HEK293 (cell line): ENCODE data around the gene CBFB.
"Not testable (repeated sequence)": the region's sequence is repeated elsewhere in the genome, so short reads cannot be mapped to it uniquely, and the experiment has no call there.

Source experiments
- CTCF ChIA-PET: fragments of 350-600 bp; formaldehyde crosslinking; extraction: SDS; loops from one replicate; lab custom pipeline; 2021; ENCODE audit warnings: antibody characterized with exemption; lab: Yijun Ruan, JAX
- POLR2A ChIA-PET: fragments of 300-600 bp; formaldehyde crosslinking; extraction: SDS; loops from one replicate; lab custom pipeline; 2020; ENCODE audit warnings: antibody characterized with exemption, inconsistent platforms; lab: Yijun Ruan, JAX
- H3K27ac ChIP-seq: fragments of 200-500 bp; sonication (Bioruptor generic); 2 replicates; pipeline ENCODE4 v1.5.1; 2014; ENCODE audit warnings: low read depth, low read length, control low read depth, inconsistent platforms; ENCODE audit errors: extremely low read depth
- H3K36me3 ChIP-seq, 2 experiments: fragments of 200-500 bp in 1 of 2; sonication (Bioruptor generic) in 1 of 2; 1 replicate in 1 of 2; 2 replicates in 1 of 2; pipeline ENCODE4 v1.5.1; 2014 to 2017; ENCODE audit warnings: inconsistent platforms in 2 of 2, low read length in 2 of 2; ENCODE audit not compliant: control insufficient read depth in 2 of 2, insufficient read depth in 1 of 2
- H3K4me1 ChIP-seq: fragments of 200-500 bp; sonication (Bioruptor generic); 2 replicates; pipeline ENCODE4 v1.5.1; 2014; ENCODE audit warnings: mild to moderate bottlenecking, low read length, inconsistent platforms; ENCODE audit not compliant: control insufficient read depth, insufficient read depth
- H3K4me3 ChIP-seq: 2 replicates; pipeline ENCODE4 v1.5.1; 2011; ENCODE audit warnings: low read depth, mild to moderate bottlenecking, control low read depth, low read length, moderate library complexity
- H3K9me3 ChIP-seq: fragments of 200-500 bp; sonication (Bioruptor generic); 2 replicates; pipeline ENCODE4 v1.5.1; 2014; ENCODE audit warnings: low read depth, low read length, inconsistent platforms; ENCODE audit not compliant: control insufficient read depth, insufficient read depth
- GLI2 ChIP-seq: fragments of 450-650 bp; formaldehyde crosslinking; IDR thresholded peaks from 2 replicates; pipeline ENCODE4; 2017; ENCODE audit warnings: missing biosample characterization, missing genetic modification characterization, low read depth, borderline replicate concordance
- KLF1 ChIP-seq: fragments of 450-650 bp; formaldehyde crosslinking; IDR thresholded peaks from 2 replicates; pipeline ENCODE4 v1.5.1; 2016; ENCODE audit warnings: missing biosample characterization, missing genetic modification characterization
- MYNN ChIP-seq: fragments of 450-650 bp; formaldehyde crosslinking; IDR thresholded peaks from 2 replicates; pipeline ENCODE4 v1.5.1; 2016; ENCODE audit warnings: missing biosample characterization, missing genetic modification characterization, borderline replicate concordance
- MZF1 ChIP-seq: fragments of 450-650 bp; formaldehyde crosslinking; IDR thresholded peaks from 2 replicates; pipeline ENCODE4 v1.5.1; 2017; ENCODE audit warnings: missing biosample characterization, missing genetic modification characterization, borderline replicate concordance
- REPIN1 ChIP-seq: fragments of 450-650 bp; formaldehyde crosslinking; IDR thresholded peaks from 2 replicates; pipeline ENCODE4 v1.5.1; 2017; ENCODE audit warnings: missing biosample characterization, missing genetic modification characterization, low read depth
- SCRT2 ChIP-seq: fragments of 450-650 bp; formaldehyde crosslinking; IDR thresholded peaks from 2 replicates; pipeline ENCODE4 v1.5.1; 2016; ENCODE audit warnings: missing biosample characterization, missing genetic modification characterization
- SETDB1 ChIP-seq: IDR thresholded peaks from one replicate; pipeline ENCODE4 v1.6.1; 2017; ENCODE audit warnings: mild to moderate bottlenecking, low read length, moderate library complexity, mixed read lengths; ENCODE audit not compliant: insufficient read length
- SP3 ChIP-seq: fragments of 450-650 bp; formaldehyde crosslinking; IDR thresholded peaks from 2 replicates; pipeline ENCODE4 v1.5.1; 2016; ENCODE audit warnings: missing biosample characterization, missing genetic modification characterization
- TCF7L2 ChIP-seq: IDR thresholded peaks from 2 replicates; pipeline ENCODE4 v1.6.1; 2011; ENCODE audit warnings: low read depth, mild to moderate bottlenecking, inconsistent platforms, low read length, moderate library complexity, borderline replicate concordance
- YY2 ChIP-seq: fragments of 450-650 bp; formaldehyde crosslinking; IDR thresholded peaks from 2 replicates; pipeline ENCODE4 v1.5.1; 2016; ENCODE audit warnings: missing biosample characterization, missing genetic modification characterization
- ZFP37 ChIP-seq: fragments of 450-650 bp; formaldehyde crosslinking; IDR thresholded peaks from 2 replicates; pipeline ENCODE4 v1.5.1; 2016; ENCODE audit warnings: missing biosample characterization, missing genetic modification characterization
- ZFP69B ChIP-seq: fragments of 450-650 bp; formaldehyde crosslinking; IDR thresholded peaks from 2 replicates; pipeline ENCODE4 v1.5.1; 2016; ENCODE audit warnings: missing biosample characterization, missing genetic modification characterization
- ZNF133 ChIP-seq: fragments of 450-650 bp; formaldehyde crosslinking; IDR thresholded peaks from 2 replicates; pipeline ENCODE4 v1.5.1; 2016; ENCODE audit warnings: missing biosample characterization, missing genetic modification characterization
- ZNF19 ChIP-seq: fragments of 450-650 bp; formaldehyde crosslinking; IDR thresholded peaks from 2 replicates; pipeline ENCODE4; 2016; ENCODE audit warnings: missing biosample characterization, missing genetic modification characterization, low read depth
- ZNF223 ChIP-seq: fragments of 450-650 bp; formaldehyde crosslinking; IDR thresholded peaks from 2 replicates; pipeline ENCODE4 v1.5.1; 2016; ENCODE audit warnings: missing biosample characterization, missing genetic modification characterization
- ZNF398 ChIP-seq: fragments of 450-650 bp; formaldehyde crosslinking; IDR thresholded peaks from 2 replicates; pipeline ENCODE4 v1.5.1; 2017; ENCODE audit warnings: missing biosample characterization, missing genetic modification characterization
- ZNF544 ChIP-seq: fragments of 450-650 bp; formaldehyde crosslinking; IDR thresholded peaks from 2 replicates; pipeline ENCODE4 v1.5.0; 2017; ENCODE audit warnings: missing biosample characterization, missing genetic modification characterization
- ZNF548 ChIP-seq: fragments of 450-650 bp; formaldehyde crosslinking; IDR thresholded peaks from 2 replicates; pipeline ENCODE4 v1.5.1; 2016; ENCODE audit warnings: missing biosample characterization, missing genetic modification characterization
- ZNF549 ChIP-seq: fragments of 450-650 bp; IDR thresholded peaks from 2 replicates; pipeline ENCODE4 v1.5.1; 2018; ENCODE audit warnings: missing biosample characterization, missing genetic modification characterization, mild to moderate bottlenecking, inconsistent platforms, moderate library complexity
- ZNF571 ChIP-seq: fragments of 450-650 bp; formaldehyde crosslinking; IDR thresholded peaks from 2 replicates; pipeline ENCODE4 v1.5.0; 2017; ENCODE audit warnings: missing biosample characterization, missing genetic modification characterization
- ZNF580 ChIP-seq: fragments of 450-650 bp; formaldehyde crosslinking; IDR thresholded peaks from 2 replicates; pipeline ENCODE4 v1.5.1; 2016; ENCODE audit warnings: missing biosample characterization, missing genetic modification characterization
- ZNF621 ChIP-seq: fragments of 450-650 bp; formaldehyde crosslinking; IDR thresholded peaks from 2 replicates; pipeline ENCODE4 v1.5.1; 2017; ENCODE audit warnings: missing biosample characterization, missing genetic modification characterization
- ZNF660 ChIP-seq: fragments of 450-650 bp; IDR thresholded peaks from 2 replicates; pipeline ENCODE4 v1.5.1; 2018; ENCODE audit warnings: missing biosample characterization, mild to moderate bottlenecking, missing genetic modification characterization
- ZNF768 ChIP-seq: fragments of 450-650 bp; formaldehyde crosslinking; IDR thresholded peaks from 2 replicates; pipeline ENCODE4 v1.5.1; 2018; ENCODE audit warnings: missing biosample characterization, mild to moderate bottlenecking, missing genetic modification characterization
- ZNF776 ChIP-seq: fragments of 450-650 bp; formaldehyde crosslinking; IDR thresholded peaks from 2 replicates; pipeline ENCODE4 v1.5.0; 2017; ENCODE audit warnings: missing biosample characterization, missing genetic modification characterization, borderline replicate concordance

The CBFB gene

GRCh38 chr16:67120025-67120424 is 91.1 kb downstream of the CBFB start:
- ChIA-PET POLR2A (no interaction called here), CTCF (no interaction called here)
- Histone ChIP-seq H3K4me3 (no peak overlapping the region), H3K9me3 (no peaks in the 10 kb centered on the region), H3K4me1 (no peaks in the 10 kb centered on the region), H3K36me3 (peaks cover 17 to 59% of the 10 kb centered on the region in 2 experiments), H3K27ac (no peak overlapping the region)
- TF ChIP-seq ZNF19 (tag by site-specific recombination) (no peak), SCRT2 (0 out of 2 replicates have a peak, but pooled peaks have one; percentile 18)

DNA sequence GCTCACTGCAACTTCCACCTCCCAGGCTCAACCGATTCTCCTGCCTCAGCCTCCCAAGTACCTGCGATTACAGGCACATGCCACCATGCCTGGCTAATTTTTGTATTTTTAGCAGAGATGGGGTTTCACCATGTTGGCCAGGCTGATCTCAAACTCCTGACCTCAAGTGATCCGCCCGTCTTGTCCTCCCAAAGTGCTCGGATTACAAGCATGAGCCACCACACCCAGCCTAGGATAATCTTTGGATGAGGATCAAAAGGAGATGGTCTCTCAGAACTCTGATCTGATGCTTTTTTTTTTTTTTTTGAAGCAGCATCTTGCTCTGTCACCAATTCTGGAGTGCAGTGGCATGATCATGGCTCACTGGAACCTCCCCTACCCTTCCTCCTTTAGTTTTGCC is 93.8 kb downstream of the CBFB start:
- peaks cover 17 to 66% of the 10 kb centered on the region in 2 experiments; a peak in 2 of 3 replicates for H3K36me3 ChIP-seq
- H3K4me1 ChIP-seq, H3K4me3 ChIP-seq, H3K9me3 ChIP-seq, H3K27ac ChIP-seq: not testable (repeated sequence)
- CTCF ChIA-PET, result interaction anchor here (0.7 kb wide), 2 partner anchors 10 to 51 kb away, joined by 3 read pairs; no protein-coding TSS in a partner anchor
- peak; percentile 42 for TF ChIP-seq KLF1 (tag by site-specific recombination)
- POLR2A ChIA-PET, result interaction anchor here (0.7 kb wide), 1 partner anchor 147 kb away, joined by 3 read pairs; no protein-coding TSS in a partner anchor

DNA sequence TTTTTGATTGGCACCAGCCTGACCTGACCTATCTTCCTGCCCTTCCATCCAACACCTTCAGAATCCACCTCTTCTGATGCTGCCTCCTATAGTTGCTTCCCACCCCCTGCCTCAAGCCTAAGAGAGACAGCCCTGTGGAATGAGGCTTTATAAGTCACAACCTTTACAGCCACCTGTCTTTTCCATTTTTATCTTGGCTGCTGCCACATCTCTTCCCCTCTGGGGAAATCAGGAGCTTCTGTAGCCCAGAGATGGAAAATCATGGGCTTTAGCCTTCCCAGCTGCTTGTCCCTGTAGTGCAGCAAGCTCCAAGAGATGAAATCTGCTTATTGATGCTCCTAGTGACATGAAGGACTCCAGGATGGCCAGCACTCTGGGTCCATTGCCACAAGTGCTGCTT is 99.5 kb downstream of the CBFB start:
- Histone ChIP-seq H3K36me3 (peaks cover 0 to 77% of the 10 kb centered on the region in 2 experiments; a peak in 2 of 3 replicates), H3K27ac (no peak overlapping the region), H3K4me3 (no peak overlapping the region), H3K9me3 (no peaks in the 10 kb centered on the region), H3K4me1 (no peaks in the 10 kb centered on the region)
- ChIA-PET CTCF (interaction anchor here (0.6 to 1.8 kb wide), 4 partner anchors 27 to 1719 kb away, joined by 3 to 7 read pairs (median 4); no protein-coding TSS in a partner anchor), POLR2A (no interaction called here)
- no peak for TF ChIP-seq ZNF133 (tag by site-specific recombination)
- no peak for TF ChIP-seq TCF7L2
- TF ChIP-seq SP3 (tag by site-specific recombination), result no peak
- no peak for TF ChIP-seq ZNF398
- TF ChIP-seq ZNF768 (tag by site-specific recombination), result no peak
- no peak for TF ChIP-seq ZNF544 (tag by site-specific recombination)
- no peak for TF ChIP-seq MZF1 (tag by site-specific recombination)
- no peak for TF ChIP-seq SETDB1

DNA sequence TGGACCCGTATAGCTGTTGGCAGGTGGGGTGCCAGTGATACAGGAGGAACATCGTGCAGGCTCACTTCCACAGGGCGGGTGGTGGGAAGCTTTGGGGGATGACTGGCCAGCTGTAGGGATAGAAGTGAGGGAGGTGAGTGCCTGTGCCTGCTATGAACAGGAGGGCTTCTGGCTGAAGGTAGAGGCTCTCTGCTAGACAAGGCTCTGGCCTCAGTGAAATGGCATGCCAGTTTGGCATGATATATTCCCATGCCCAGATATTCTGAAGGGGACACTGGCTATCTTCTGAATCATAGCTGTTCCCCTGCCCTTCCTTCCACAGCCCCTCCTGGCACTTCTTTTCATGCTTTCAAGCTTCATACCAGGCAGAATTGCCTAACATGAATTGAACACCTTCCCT is 99.9 kb downstream of the CBFB start:
- CTCF ChIA-PET, result interaction anchor here (0.6 to 1.8 kb wide), 4 partner anchors 26 to 1719 kb away, joined by 3 to 7 read pairs (median 4); no protein-coding TSS in a partner anchor
- POLR2A ChIA-PET, result no interaction called here
- peaks cover 0 to 74% of the 10 kb centered on the region in 2 experiments; a peak in 2 of 3 replicates for H3K36me3 ChIP-seq
- H3K4me3 ChIP-seq, result no peak overlapping the region
- no peaks in the 10 kb centered on the region for H3K4me1 ChIP-seq
- H3K27ac ChIP-seq, result no peak overlapping the region
- no peak for TF ChIP-seq ZNF571 (tag by site-specific recombination)
- TF ChIP-seq ZNF223 (tag by site-specific recombination), result no peak
- TF ChIP-seq ZFP37, result no peak
- TF ChIP-seq REPIN1 (tag by site-specific recombination), result no peak
- TF ChIP-seq YY2 (tag by site-specific recombination), result no peak
- no peak for TF ChIP-seq ZFP69B (tag by site-specific recombination)
- no peak for TF ChIP-seq ZNF621
- TF ChIP-seq ZNF776 (tag by site-specific recombination), result no peak
- TF ChIP-seq ZNF580 (tag by site-specific recombination), result no peak
- TF ChIP-seq MYNN (tag by site-specific recombination), result no peak
- TF ChIP-seq GLI2 (tag by site-specific recombination), result no peak
- no peak for TF ChIP-seq ZNF548 (tag by site-specific recombination)
- TF ChIP-seq ZNF660 (tag by site-specific recombination), result no peak
- TF ChIP-seq ZNF549 (tag by site-specific recombination), result no peak
- H3K9me3 ChIP-seq, result no peaks in the 10 kb centered on the region
